CD4-positive, CD25-positive, alpha-beta regulatory T cell (primary cell): ENCODE results near the gene CCR5AS.
A peak's percentile ranks its signal among the peaks of the same experiment; 100 is the strongest.

Experiments
- ATAC-seq, 2 donors: fragments of 150-1000 bp; cut with Tn5 transposase; one replicate each; pipeline ENCODE4 v1.10.0; 2021; ENCODE audit warnings: low read depth in 2 of 2, moderate number of reproducible peaks in 2 of 2, moderate library complexity in 1 of 2
- DNase-seq, 3 donors: peaks; one replicate each; pipeline versions ENCODE4 v3.0.0 to v3.0.0-alpha.2; 2012 to 2022; ENCODE audit warnings: mixed read lengths in 1 of 3
- H3K27ac ChIP-seq: one replicate; pipeline ENCODE4 v1.7.0; 2013; ENCODE audit warnings: mild to moderate bottlenecking, low read length; ENCODE audit not compliant: insufficient read depth, poor library complexity, severe bottlenecking
- H3K27me3 ChIP-seq: one replicate; pipeline ENCODE4 v1.7.0; 2013; ENCODE audit warnings: low read length; ENCODE audit not compliant: control insufficient read depth, insufficient read depth
- H3K36me3 ChIP-seq: one replicate; pipeline ENCODE4 v1.7.0; 2013; ENCODE audit warnings: mild to moderate bottlenecking, low read length, moderate library complexity; ENCODE audit not compliant: control insufficient read depth, insufficient read depth
- H3K4me1 ChIP-seq: 2 replicates; pipeline ENCODE4 v1.7.0; 2013; ENCODE audit warnings: mild to moderate bottlenecking, low read length; ENCODE audit not compliant: insufficient read depth, control insufficient read depth, poor library complexity, severe bottlenecking
- H3K4me3 ChIP-seq: one replicate; pipeline ENCODE4 v1.7.0; 2013; ENCODE audit warnings: low read depth, mild to moderate bottlenecking, low read length, moderate library complexity
- H3K9me3 ChIP-seq, 2 experiments: 1 replicate in 1 of 2; 2 replicates in 1 of 2; pipeline ENCODE4 v1.7.0; 2013; ENCODE audit warnings: low read length in 2 of 2, mild to moderate bottlenecking in 1 of 2, moderate library complexity in 1 of 2; ENCODE audit not compliant: control insufficient read depth in 2 of 2
- H3K27ac Mint-ChIP-seq, 3 donors: one replicate each; pipeline ENCODE4 v1.8.0; 2020 to 2022; ENCODE audit warnings: mild to moderate bottlenecking in 3 of 3, mixed read lengths in 3 of 3, moderate library complexity in 2 of 3
- H3K27me3 Mint-ChIP-seq: one replicate; pipeline ENCODE4 v1.8.0; 2022; ENCODE audit warnings: mild to moderate bottlenecking, mixed read lengths
- H3K36me3 Mint-ChIP-seq: one replicate; pipeline ENCODE4 v1.8.0; 2020; ENCODE audit warnings: mixed read lengths
- H3K4me1 Mint-ChIP-seq, 4 donors: one replicate each; pipeline ENCODE4 v1.8.0; 2020 to 2022; ENCODE audit warnings: mixed read lengths in 4 of 4, mild to moderate bottlenecking in 1 of 4
- H3K4me3 Mint-ChIP-seq, 4 donors: one replicate each; pipeline ENCODE4 v1.8.0; 2020 to 2022; ENCODE audit warnings: mild to moderate bottlenecking in 4 of 4, mixed read lengths in 4 of 4, moderate library complexity in 3 of 4
- H3K9me3 Mint-ChIP-seq, 7 donors: one replicate each; pipeline ENCODE4 v1.8.0; 2020 to 2022; ENCODE audit warnings: mixed read lengths in 7 of 7, mild to moderate bottlenecking in 3 of 7, moderate library complexity in 2 of 7

The CCR5AS gene

DNA sequence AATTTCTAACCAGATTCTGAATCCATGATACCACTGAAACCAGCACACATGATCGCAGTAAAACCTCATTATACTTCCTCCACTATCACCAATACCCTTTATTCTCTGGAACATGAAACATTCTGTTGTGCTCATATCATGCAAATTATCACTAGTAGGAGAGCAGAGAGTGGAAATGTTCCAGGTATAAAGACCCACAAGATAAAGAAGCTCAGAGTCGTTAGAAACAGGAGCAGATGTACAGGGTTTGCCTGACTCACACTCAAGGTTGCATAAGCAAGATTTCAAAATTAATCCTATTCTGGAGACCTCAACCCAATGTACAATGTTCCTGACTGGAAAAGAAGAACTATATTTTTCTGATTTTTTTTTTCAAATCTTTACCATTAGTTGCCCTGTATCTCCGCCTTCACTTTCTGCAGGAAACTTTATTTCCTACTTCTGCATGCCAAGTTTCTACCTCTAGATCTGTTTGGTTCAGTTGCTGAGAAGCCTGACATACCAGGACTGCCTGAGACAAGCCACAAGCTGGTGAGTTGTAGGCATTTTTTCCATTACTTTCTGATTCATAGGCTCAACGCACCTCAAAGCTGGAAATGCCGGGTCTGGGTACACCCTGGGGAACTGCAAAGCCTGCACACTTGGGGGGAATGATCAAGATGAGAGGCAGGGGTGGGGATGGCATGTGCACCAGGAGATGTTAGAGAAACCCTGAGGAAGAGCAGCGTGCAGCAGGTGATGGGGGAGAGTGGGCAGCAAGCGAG is 53.0 kb downstream of the CCR5AS start, which contains the start of gene CCR2:
TSS of gene CCR2 (plus strand) at position 465 of the 764 bp plus-strand sequence. CDS start 3,417 bp downstream, outside the sequence.
- H3K27me3 Mint-ChIP-seq: peaks cover 4% of the 10 kb centered on the region
- Histone ChIP-seq H3K4me1 (peaks cover 23% of the 10 kb centered on the region), H3K27ac (no peak within 1 kb of the TSS), H3K9me3 (no peaks in the 10 kb centered on the region), H3K27me3 (no peaks in the 10 kb centered on the region), H3K4me3 (peak within 1 kb of the TSS; percentile 63), H3K36me3 (no peaks in the 10 kb centered on the region)
- H3K27ac Mint-ChIP-seq: peak within 1 kb of the TSS; percentile 6 to 79 (median 57)
- DNase-seq (no peak), ATAC-seq (no peak)
- H3K4me3 Mint-ChIP-seq: peak within 1 kb of the TSS; percentile 66 to 78 (median 74)
- H3K9me3 Mint-ChIP-seq: peaks cover 0 to 3% (median 0%) of the 10 kb centered on the region in 7 donors
- H3K4me1 Mint-ChIP-seq: peaks cover 27 to 59% (median 48%) of the 10 kb centered on the region in 4 donors
- H3K36me3 Mint-ChIP-seq: no peaks in the 10 kb centered on the region

DNA sequence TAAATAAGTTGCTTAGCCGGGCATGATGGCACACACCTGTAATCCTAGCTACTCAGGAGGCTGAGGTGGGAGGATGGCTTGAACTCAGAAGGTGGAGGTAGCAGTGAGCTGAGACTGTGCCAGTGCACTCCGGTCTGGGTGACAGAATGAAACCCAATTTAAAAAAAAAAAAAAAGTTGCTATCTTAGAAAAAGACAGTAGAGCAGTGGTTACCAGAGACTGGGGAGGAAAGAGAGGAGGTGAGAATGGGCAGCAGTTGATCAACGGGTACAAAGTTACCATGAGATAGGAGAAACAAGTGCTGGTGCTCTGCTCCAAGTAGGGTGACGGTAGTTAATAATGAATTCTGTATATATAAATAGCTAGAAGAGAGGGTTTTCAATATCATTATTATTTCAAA is 53.8 kb downstream of the CCR5AS start:
- Histone ChIP-seq H3K4me3 (peak overlapping the region; percentile 63), H3K27me3 (no peaks in the 10 kb centered on the region), H3K4me1 (peaks cover 27% of the 10 kb centered on the region), H3K9me3 (no peaks in the 10 kb centered on the region), H3K27ac (no peak overlapping the region), H3K36me3 (no peaks in the 10 kb centered on the region)
- ATAC-seq (no peak), DNase-seq (no peak)
- Mint-ChIP-seq H3K36me3 (no peaks in the 10 kb centered on the region), H3K4me1 (peaks cover 25 to 59% (median 51%) of the 10 kb centered on the region in 4 donors), H3K27ac (no peak overlapping the region), H3K4me3 (peak overlapping the region in 3 of 4 donors; percentile 25 to 78 (median 71)), H3K27me3 (peaks cover 4% of the 10 kb centered on the region), H3K9me3 (peaks cover 0 to 4% (median 0%) of the 10 kb centered on the region in 7 donors)

DNA sequence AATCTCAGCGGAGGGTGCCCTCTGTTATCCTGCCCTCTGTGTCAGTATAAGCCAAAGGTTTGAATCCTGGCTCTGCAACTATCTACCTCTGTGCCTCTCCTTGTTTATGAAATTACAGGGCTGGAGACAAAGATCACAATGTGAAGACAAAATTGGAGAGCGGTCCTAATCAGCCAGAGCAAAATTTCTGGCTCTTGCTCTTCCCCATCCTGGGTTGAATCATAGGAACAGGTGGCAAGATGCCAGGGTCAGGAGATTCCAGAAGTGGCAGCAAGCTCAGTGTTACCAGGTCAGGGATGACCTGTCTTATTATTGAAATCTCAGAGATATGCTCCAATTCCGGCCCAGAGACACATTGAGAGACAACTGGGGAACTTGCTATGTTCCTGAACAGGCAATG is 55.2 kb downstream of the CCR5AS start:
- H3K9me3 ChIP-seq: no peaks in the 10 kb centered on the region
- peaks cover 0 to 4% (median 3%) of the 10 kb centered on the region in 7 donors for H3K9me3 Mint-ChIP-seq

DNA sequence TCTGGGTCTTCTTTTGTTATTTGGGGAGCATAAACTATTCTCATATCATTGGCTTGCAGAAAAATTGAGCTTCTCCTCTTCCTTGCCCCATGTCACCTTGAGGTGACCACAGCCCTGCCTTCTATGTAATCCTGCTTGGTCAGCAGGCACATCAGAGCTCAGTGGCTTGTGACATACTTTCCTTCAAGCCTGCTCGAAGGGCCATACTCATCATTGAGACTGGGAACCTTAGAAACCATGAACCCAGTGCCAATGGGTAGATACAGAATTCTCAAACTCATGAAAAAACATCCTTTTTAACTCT is 56.7 kb downstream of the CCR5AS start:
- peak overlapping the region; percentile 51 for H3K27ac ChIP-seq

More for the DNA sequence above, 55.2 kb downstream of the CCR5AS start:
- no peaks in the 10 kb centered on the region for H3K36me3 ChIP-seq
- no peaks in the 10 kb centered on the region for H3K27me3 ChIP-seq
- no peaks in the 10 kb centered on the region for H3K36me3 Mint-ChIP-seq
- H3K27ac Mint-ChIP-seq: peak overlapping the region in 1 of 3 donors; percentile 50
- ATAC-seq (no peak), DNase-seq (no peak)
- H3K4me1 ChIP-seq: peaks cover 29% of the 10 kb centered on the region
- no peak overlapping the region for H3K27ac ChIP-seq
- no peak overlapping the region for H3K4me3 Mint-ChIP-seq
- H3K4me1 Mint-ChIP-seq: peaks cover 24 to 63% (median 54%) of the 10 kb centered on the region in 4 donors
- H3K27me3 Mint-ChIP-seq: peaks cover 4% of the 10 kb centered on the region
- no peak overlapping the region for H3K4me3 ChIP-seq

DNA sequence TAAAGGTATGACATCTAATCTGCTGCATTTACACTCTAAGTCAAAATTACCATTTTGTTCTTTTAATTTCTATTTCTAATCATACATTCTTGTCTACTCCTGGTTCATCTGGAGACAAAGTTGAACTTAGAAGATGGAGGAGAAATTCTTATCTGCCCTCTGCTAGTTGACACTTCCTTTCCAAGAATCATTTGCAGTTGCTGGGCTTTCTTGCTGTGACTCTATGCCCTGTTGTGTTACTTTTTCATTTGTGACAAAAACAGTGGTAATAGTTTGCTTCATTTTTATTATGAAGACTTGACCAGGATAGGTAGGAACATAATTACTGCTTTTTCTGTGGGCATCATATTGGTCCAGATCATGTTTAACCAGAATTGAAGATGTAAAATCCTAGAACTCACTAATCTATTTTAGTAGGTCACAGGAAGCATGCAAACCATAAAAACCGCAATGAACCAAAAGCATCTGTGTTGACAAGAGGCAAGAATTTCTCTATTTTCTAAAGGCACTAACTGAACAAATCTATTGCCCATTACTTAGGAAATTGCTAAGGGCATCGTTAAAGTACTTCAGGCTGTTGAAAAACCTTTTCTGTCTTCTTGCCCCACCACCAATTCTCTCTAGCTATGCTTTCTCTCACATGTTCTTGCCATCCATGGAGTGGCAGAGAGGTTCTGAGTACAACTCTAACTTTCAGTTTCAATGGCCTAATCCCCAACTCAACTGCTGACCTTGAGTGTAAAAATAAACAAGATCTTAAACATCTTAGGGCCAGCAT is 57.2 kb downstream of the CCR5AS start:
- H3K9me3 Mint-ChIP-seq: peaks cover 0 to 8% (median 1%) of the 10 kb centered on the region in 7 donors
- H3K4me3 Mint-ChIP-seq: peak overlapping the region; percentile 26 to 79 (median 54)
- H3K27ac ChIP-seq: peak overlapping the region; percentile 51
- H3K36me3 Mint-ChIP-seq: no peaks in the 10 kb centered on the region
- H3K4me3 ChIP-seq: peak overlapping the region; percentile 68
- DNase-seq: peak in 2 of 3 donors; percentile 28 to 82
- ATAC-seq: peak; percentile 25 to 35
- no peaks in the 10 kb centered on the region for H3K36me3 ChIP-seq
- peaks cover 20 to 61% (median 44%) of the 10 kb centered on the region in 4 donors for H3K4me1 Mint-ChIP-seq
- peak overlapping the region; percentile 47 to 88 (median 60) for H3K27ac Mint-ChIP-seq
- H3K27me3 ChIP-seq: no peaks in the 10 kb centered on the region
- no peaks in the 10 kb centered on the region for H3K9me3 ChIP-seq
- H3K27me3 Mint-ChIP-seq: no peaks in the 10 kb centered on the region
- peaks cover 29% of the 10 kb centered on the region for H3K4me1 ChIP-seq

More for the DNA sequence above, 56.7 kb downstream of the CCR5AS start:
- H3K4me1 Mint-ChIP-seq: peaks cover 24 to 61% (median 49%) of the 10 kb centered on the region in 4 donors
- peaks cover 3% of the 10 kb centered on the region for H3K27me3 Mint-ChIP-seq
- H3K9me3 ChIP-seq: no peaks in the 10 kb centered on the region
- H3K4me3 ChIP-seq: peak overlapping the region; percentile 68
- DNase-seq (no peak), ATAC-seq (no peak)
- peak overlapping the region; percentile 6 to 88 (median 44) for H3K27ac Mint-ChIP-seq
- no peaks in the 10 kb centered on the region for H3K27me3 ChIP-seq
- H3K9me3 Mint-ChIP-seq: peaks cover 0 to 8% (median 2%) of the 10 kb centered on the region in 7 donors
- no peaks in the 10 kb centered on the region for H3K36me3 Mint-ChIP-seq
- H3K4me1 ChIP-seq: peaks cover 29% of the 10 kb centered on the region
- no peaks in the 10 kb centered on the region for H3K36me3 ChIP-seq
- peak overlapping the region in 3 of 4 donors; percentile 26 to 63 (median 44) for H3K4me3 Mint-ChIP-seq

DNA sequence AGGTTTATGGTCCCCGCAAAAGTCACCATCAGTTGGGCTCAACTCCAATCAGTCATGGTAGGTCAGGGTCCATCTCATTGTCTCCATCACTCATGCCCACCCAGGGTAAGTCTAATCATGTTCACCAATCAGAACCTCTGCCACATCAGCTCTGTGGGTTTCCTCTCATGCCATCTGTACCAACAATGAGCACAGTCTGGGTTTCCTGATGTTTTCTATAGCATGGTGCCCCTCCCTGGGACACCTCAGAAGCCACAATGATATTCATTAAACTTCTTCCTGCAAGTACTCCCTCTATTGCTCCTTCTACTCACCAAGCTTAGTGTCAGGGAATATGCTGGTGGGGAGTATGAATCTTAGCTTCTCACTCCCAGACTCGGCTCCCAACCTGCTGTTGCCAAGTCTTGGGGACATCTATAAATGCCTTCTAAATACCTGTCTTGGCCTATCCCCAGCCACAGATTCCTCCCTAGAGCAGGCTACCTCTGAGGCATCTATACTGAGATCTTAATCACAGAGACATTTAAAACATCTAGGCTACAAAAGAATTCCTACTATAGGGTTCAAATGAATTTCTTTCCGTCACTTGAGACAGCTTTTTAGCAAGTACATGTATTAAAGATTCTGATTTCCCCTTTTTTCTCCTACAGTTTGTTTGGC is 57.9 kb downstream of the CCR5AS start:
- Histone ChIP-seq H3K27me3 (no peaks in the 10 kb centered on the region), H3K4me3 (peak overlapping the region; percentile 68), H3K9me3 (no peaks in the 10 kb centered on the region), H3K27ac (peak overlapping the region; percentile 49), H3K4me1 (peaks cover 29% of the 10 kb centered on the region), H3K36me3 (no peaks in the 10 kb centered on the region)
- Mint-ChIP-seq H3K4me3 (peak overlapping the region; percentile 26 to 79 (median 54)), H3K9me3 (peaks cover 0 to 8% (median 1%) of the 10 kb centered on the region in 7 donors), H3K27ac (peak overlapping the region; percentile 60 to 88 (median 75)), H3K27me3 (no peaks in the 10 kb centered on the region), H3K4me1 (peaks cover 20 to 57% (median 41%) of the 10 kb centered on the region in 4 donors), H3K36me3 (no peaks in the 10 kb centered on the region)
- DNase-seq (peak in 1 of 3 donors; percentile 63), ATAC-seq (no peak)

DNA sequence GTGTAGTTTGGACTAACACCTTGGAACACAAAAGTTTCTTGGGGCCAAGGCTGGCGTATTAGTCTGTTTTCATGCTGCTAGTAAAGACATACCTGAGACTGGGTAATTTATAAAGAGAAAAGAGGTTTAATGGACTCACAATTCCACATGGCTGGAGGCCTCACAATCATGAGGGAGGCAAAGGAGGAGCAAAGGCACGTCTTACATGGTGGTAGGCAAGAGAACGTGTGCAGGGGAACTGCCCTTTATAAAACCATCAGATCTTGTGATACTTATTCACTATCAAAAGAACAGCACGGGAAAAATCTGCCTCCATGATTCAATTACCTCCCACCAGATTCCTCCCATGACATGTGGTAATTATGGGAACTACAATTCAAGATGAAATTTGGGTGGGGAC is 62.4 kb downstream of the CCR5AS start:
- H3K27ac Mint-ChIP-seq: no peak overlapping the region
- DNase-seq (no peak), ATAC-seq (no peak)
- H3K4me3 Mint-ChIP-seq: no peak overlapping the region
- peaks cover 1 to 16% (median 7%) of the 10 kb centered on the region in 7 donors for H3K9me3 Mint-ChIP-seq
- Histone ChIP-seq H3K36me3 (no peaks in the 10 kb centered on the region), H3K9me3 (peaks cover 2 to 7% of the 10 kb centered on the region in 2 experiments), H3K27me3 (no peaks in the 10 kb centered on the region), H3K4me3 (no peak overlapping the region), H3K4me1 (peaks cover 15% of the 10 kb centered on the region), H3K27ac (no peak overlapping the region)
- peaks cover 11 to 18% (median 14%) of the 10 kb centered on the region in 4 donors for H3K4me1 Mint-ChIP-seq
- H3K27me3 Mint-ChIP-seq: no peaks in the 10 kb centered on the region
- no peaks in the 10 kb centered on the region for H3K36me3 Mint-ChIP-seq
